Immature natural killer cell (primary cell): Measurements from ENCODE around the gene AVPR1B. TPM values are rescaled to one million over a fixed set of nuclear protein-coding genes. Genes with fewer than 3 reads are reported as not detected.

ENCODE experiments used
- DNase-seq, 3 donors: peaks; one replicate each; pipeline ENCODE4 v3.0.0; 2022; ENCODE audit warnings: mixed read lengths in 1 of 3
- H3K27ac Mint-ChIP-seq, 6 donors: one replicate each; pipeline ENCODE4 v1.8.0; 2020; ENCODE audit warnings: mixed read lengths in 6 of 6, mild to moderate bottlenecking in 5 of 6, inconsistent platforms in 4 of 6, moderate library complexity in 3 of 6
- H3K27me3 Mint-ChIP-seq, 3 donors: one replicate each; pipeline ENCODE4 v1.8.0; 2020 to 2021; ENCODE audit warnings: low read depth in 3 of 3, mild to moderate bottlenecking in 3 of 3, mixed read lengths in 3 of 3, moderate library complexity in 3 of 3, inconsistent platforms in 1 of 3
- H3K36me3 Mint-ChIP-seq, 3 donors: one replicate each; pipeline ENCODE4 v1.8.0; 2020; ENCODE audit warnings: mixed read lengths in 3 of 3, inconsistent platforms in 2 of 3, mild to moderate bottlenecking in 2 of 3
- H3K4me1 Mint-ChIP-seq, 2 donors: one replicate each; pipeline ENCODE4 v1.8.0; 2020; ENCODE audit warnings: inconsistent platforms in 2 of 2, mild to moderate bottlenecking in 2 of 2, mixed read lengths in 2 of 2, moderate library complexity in 1 of 2
- H3K4me3 Mint-ChIP-seq, 5 donors: one replicate each; pipeline ENCODE4 v1.8.0; 2020; ENCODE audit warnings: mild to moderate bottlenecking in 5 of 5, mixed read lengths in 5 of 5, inconsistent platforms in 3 of 5, moderate library complexity in 3 of 5
- H3K9me3 Mint-ChIP-seq, 6 donors: one replicate each; pipeline ENCODE4 v1.8.0; 2020; ENCODE audit warnings: mild to moderate bottlenecking in 6 of 6, mixed read lengths in 6 of 6, inconsistent platforms in 4 of 6, moderate library complexity in 3 of 6
- polyA plus RNA-seq, 3 donors: library from polyadenylated mRNA; unstranded; fragments of 300-500 nt; fragmentation: Illumina TruSeq; gene quantifications; one replicate each; pipeline ENCODE4 v1.2.3, GENCODE V29; 2021

The AVPR1B gene
- polyA plus RNA-seq, 3 donors from 2014 or later: not detected

GRCh38 chr1:206107168-206107544 lies 10.0 kb downstream of the AVPR1B start:
- Mint-ChIP-seq H3K27ac (no peak overlapping the region), H3K4me1 (no peaks in the 10 kb centered on the region)

GRCh38 chr1:206106328-206107167 lies 10.6 kb downstream of the AVPR1B start:
- Mint-ChIP-seq H3K9me3 (no peaks in the 10 kb centered on the region), H3K4me1 (no peaks in the 10 kb centered on the region), H3K27me3 (peaks cover 0 to 11% (median 0%) of the 10 kb centered on the region in 3 donors)

More at GRCh38 chr1:206107168-206107544, 10.0 kb downstream of the AVPR1B start:
- no peak for DNase-seq
- peaks cover 0 to 11% (median 0%) of the 10 kb centered on the region in 3 donors for H3K27me3 Mint-ChIP-seq
- H3K36me3 Mint-ChIP-seq: no peaks in the 10 kb centered on the region
- H3K9me3 Mint-ChIP-seq: no peaks in the 10 kb centered on the region
- no peak overlapping the region for H3K4me3 Mint-ChIP-seq

GRCh38 chr1:206105464-206105995 lies 11.7 kb downstream of the AVPR1B start:
- no peaks in the 10 kb centered on the region for H3K4me1 Mint-ChIP-seq
- H3K27me3 Mint-ChIP-seq: peaks cover 2 to 9% (median 2%) of the 10 kb centered on the region in 3 donors
- no peak overlapping the region for H3K4me3 Mint-ChIP-seq
- no peak overlapping the region for H3K27ac Mint-ChIP-seq
- H3K9me3 Mint-ChIP-seq: no peaks in the 10 kb centered on the region
- H3K36me3 Mint-ChIP-seq: no peaks in the 10 kb centered on the region
- no peak for DNase-seq

More at GRCh38 chr1:206106328-206107167, 10.6 kb downstream of the AVPR1B start:
- Mint-ChIP-seq H3K36me3 (no peaks in the 10 kb centered on the region), H3K4me3 (no peak overlapping the region), H3K27ac (no peak overlapping the region)
- peak; percentile 44 to 54 (median 50) for DNase-seq

- Mint-ChIP-seq H3K9me3 (no peaks in the 10 kb centered on the region), H3K36me3 (no peaks in the 10 kb centered on the region), H3K4me3 (no peak overlapping the region), H3K4me1 (no peaks in the 10 kb centered on the region), H3K27ac (no peak overlapping the region), H3K27me3 (peaks cover 2 to 8% (median 2%) of the 10 kb centered on the region in 3 donors)
- no peak for DNase-seq
Observed at GRCh38 chr1:206103979-206104378, 13.2 kb downstream of the AVPR1B start.

- H3K4me1 Mint-ChIP-seq: no peaks in the 10 kb centered on the region
- H3K9me3 Mint-ChIP-seq: no peaks in the 10 kb centered on the region
- no peak for DNase-seq
- peaks cover 2 to 15% (median 2%) of the 10 kb centered on the region in 3 donors for H3K27me3 Mint-ChIP-seq
- no peak overlapping the region for H3K27ac Mint-ChIP-seq
- no peaks in the 10 kb centered on the region for H3K36me3 Mint-ChIP-seq
- no peak overlapping the region for H3K4me3 Mint-ChIP-seq
Observed at GRCh38 chr1:206102292-206102936, 14.8 kb downstream of the AVPR1B start.

- Mint-ChIP-seq H3K27ac (no peak overlapping the region), H3K9me3 (no peaks in the 10 kb centered on the region), H3K36me3 (no peaks in the 10 kb centered on the region), H3K27me3 (peaks cover 2 to 13% (median 7%) of the 10 kb centered on the region in 3 donors), H3K4me3 (no peak overlapping the region), H3K4me1 (no peaks in the 10 kb centered on the region)
- no peak for DNase-seq
Observed at GRCh38 chr1:206101351-206102045, 15.7 kb downstream of the AVPR1B start.

- Mint-ChIP-seq H3K4me3 (no peak overlapping the region), H3K27ac (no peak overlapping the region), H3K27me3 (peaks cover 2 to 13% (median 7%) of the 10 kb centered on the region in 3 donors), H3K4me1 (no peaks in the 10 kb centered on the region), H3K9me3 (no peaks in the 10 kb centered on the region), H3K36me3 (no peaks in the 10 kb centered on the region)
- DNase-seq: no peak
Observed at GRCh38 chr1:206100226-206100815, 16.9 kb downstream of the AVPR1B start.

- no peaks in the 10 kb centered on the region for H3K9me3 Mint-ChIP-seq
- H3K27ac Mint-ChIP-seq: no peak overlapping the region
- H3K27me3 Mint-ChIP-seq: peaks cover 2 to 13% (median 7%) of the 10 kb centered on the region in 3 donors
- no peak overlapping the region for H3K4me3 Mint-ChIP-seq
- no peaks in the 10 kb centered on the region for H3K36me3 Mint-ChIP-seq
- H3K4me1 Mint-ChIP-seq: no peaks in the 10 kb centered on the region
- DNase-seq: no peak
Observed at GRCh38 chr1:206098242-206098919, 18.8 kb downstream of the AVPR1B start.

- Mint-ChIP-seq H3K4me1 (no peaks in the 10 kb centered on the region), H3K36me3 (no peaks in the 10 kb centered on the region), H3K4me3 (no peak overlapping the region), H3K27me3 (peaks cover 2 to 10% (median 7%) of the 10 kb centered on the region in 3 donors), H3K9me3 (no peaks in the 10 kb centered on the region), H3K27ac (no peak overlapping the region)
- no peak for DNase-seq
Observed at GRCh38 chr1:206097381-206097780, 19.8 kb downstream of the AVPR1B start.

GRCh38 chr1:206094024-206094423 lies 23.2 kb downstream of the AVPR1B start:
- no peaks in the 10 kb centered on the region for H3K4me1 Mint-ChIP-seq
- peaks cover 0 to 8% (median 7%) of the 10 kb centered on the region in 3 donors for H3K27me3 Mint-ChIP-seq
- H3K27ac Mint-ChIP-seq: no peak overlapping the region
- H3K9me3 Mint-ChIP-seq: no peaks in the 10 kb centered on the region
- DNase-seq: no peak
- no peak overlapping the region for H3K4me3 Mint-ChIP-seq
- no peaks in the 10 kb centered on the region for H3K36me3 Mint-ChIP-seq

GRCh38 chr1:206089341-206089740 lies 27.8 kb downstream of the AVPR1B start:
- H3K27ac Mint-ChIP-seq: no peak overlapping the region
- no peak overlapping the region for H3K4me3 Mint-ChIP-seq
- no peak for DNase-seq
- H3K27me3 Mint-ChIP-seq: peaks cover 0 to 4% (median 2%) of the 10 kb centered on the region in 3 donors
- H3K36me3 Mint-ChIP-seq: no peaks in the 10 kb centered on the region
- no peaks in the 10 kb centered on the region for H3K9me3 Mint-ChIP-seq
- H3K4me1 Mint-ChIP-seq: no peaks in the 10 kb centered on the region

GRCh38 chr1:206087091-206087490 lies 30.1 kb downstream of the AVPR1B start:
- H3K36me3 Mint-ChIP-seq: no peaks in the 10 kb centered on the region
- no peak overlapping the region for H3K27ac Mint-ChIP-seq
- H3K4me3 Mint-ChIP-seq: no peak overlapping the region
- H3K9me3 Mint-ChIP-seq: no peaks in the 10 kb centered on the region
- H3K27me3 Mint-ChIP-seq: peaks cover 2% of the 10 kb centered on the region in 3 donors
- no peaks in the 10 kb centered on the region for H3K4me1 Mint-ChIP-seq
- no peak for DNase-seq

GRCh38 chr1:206083750-206084149 lies 33.4 kb downstream of the AVPR1B start:
- Mint-ChIP-seq H3K27ac (no peak overlapping the region), H3K9me3 (no peaks in the 10 kb centered on the region), H3K27me3 (peaks cover 2 to 10% (median 4%) of the 10 kb centered on the region in 3 donors), H3K36me3 (no peaks in the 10 kb centered on the region), H3K4me3 (no peak overlapping the region), H3K4me1 (peaks cover 4 to 16% of the 10 kb centered on the region in 2 donors)
- DNase-seq: no peak
